ENCODE results near the gene SEMA5A.

The SEMA5A gene

DNA sequence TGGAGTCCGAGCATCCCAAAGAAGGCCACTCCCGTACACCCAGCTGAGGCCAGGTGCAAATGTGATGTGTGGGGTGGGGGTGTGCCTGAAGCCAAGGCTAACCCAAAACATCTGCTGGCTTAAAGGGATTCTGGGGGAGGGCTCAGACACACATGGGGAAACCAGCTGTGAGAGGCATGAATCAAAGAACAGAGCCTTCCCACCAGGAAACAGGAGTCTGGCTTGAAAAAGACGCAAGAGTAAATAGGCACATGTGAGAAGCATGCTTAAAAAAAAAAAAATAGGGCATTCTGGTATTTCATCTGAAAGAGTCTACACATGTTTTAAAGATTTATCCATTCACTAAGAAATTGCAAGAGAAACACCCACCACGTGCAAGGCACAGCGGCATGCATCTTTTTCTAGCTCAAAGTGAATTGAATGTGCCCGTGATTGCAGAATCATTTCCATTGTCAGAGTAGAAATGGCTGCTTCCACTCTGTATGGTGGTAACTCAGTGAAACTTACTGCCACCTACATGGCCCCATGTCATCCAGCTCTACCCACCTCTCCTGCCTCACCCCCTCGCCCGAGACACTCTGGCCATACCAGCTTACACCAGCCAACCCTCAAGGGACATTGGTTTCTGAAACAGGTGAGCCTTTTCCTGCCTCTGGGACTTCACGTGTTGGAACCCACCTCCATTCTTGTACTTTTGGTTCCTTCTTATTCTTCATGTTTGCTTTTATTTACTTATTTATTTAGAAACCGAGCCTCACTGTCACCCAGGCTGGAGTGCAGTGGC, 71.5 kb downstream of the SEMA5A start:
- H3K27me3 ChIP-seq (ENCODE audit: control insufficient read depth, insufficient read depth, low read length), result no peaks in the 10 kb centered on the region
- H3K4me1 ChIP-seq (ENCODE audit: control insufficient read depth, insufficient read depth, low read length), result no peaks in the 10 kb centered on the region
- peaks cover 10% of the 10 kb centered on the region; the same call in 1 of the 2 replicates for H3K9me3 ChIP-seq (ENCODE audit: control insufficient read depth, insufficient read depth, low read length)
- no peaks in the 10 kb centered on the region for H3K36me3 ChIP-seq (ENCODE audit: control insufficient read depth, insufficient read depth, low read length)
- no peak overlapping the region for H3K27ac ChIP-seq (ENCODE audit: low read depth, low read length)
- H3K9ac ChIP-seq (ENCODE audit: low read depth, low read length), result no peak overlapping the region
- H3K4me3 ChIP-seq (ENCODE audit: low read depth, low read length), result no peak overlapping the region

DNA sequence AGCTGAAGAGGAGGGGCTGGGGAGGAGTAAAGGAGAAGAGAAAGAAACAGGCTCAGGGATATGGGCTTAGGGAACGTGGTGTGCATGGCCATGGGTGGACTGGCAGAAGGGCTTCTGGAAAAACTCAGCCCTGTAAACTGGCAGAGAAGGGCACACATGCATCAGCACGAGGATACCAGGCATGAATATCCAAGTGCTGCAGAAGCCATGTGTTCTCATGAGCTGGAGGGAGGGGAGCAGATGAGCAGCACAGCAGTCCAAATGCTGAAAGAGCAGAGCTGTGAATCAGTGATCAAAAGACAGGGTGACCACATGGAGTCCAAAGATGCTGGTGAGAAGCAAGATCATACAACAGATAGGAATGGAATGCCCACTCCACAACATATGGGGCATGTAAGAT, 72.3 kb downstream of the SEMA5A start:
- H3K27ac ChIP-seq (ENCODE audit: low read depth, low read length), result no peak overlapping the region
- H3K36me3 ChIP-seq (ENCODE audit: control insufficient read depth, insufficient read depth, low read length), result no peaks in the 10 kb centered on the region
- no peak overlapping the region for H3K9ac ChIP-seq (ENCODE audit: low read depth, low read length)
- H3K9me3 ChIP-seq (ENCODE audit: control insufficient read depth, insufficient read depth, low read length), result peaks cover 10% of the 10 kb centered on the region; the same call in 1 of the 2 replicates
- no peaks in the 10 kb centered on the region for H3K27me3 ChIP-seq (ENCODE audit: control insufficient read depth, insufficient read depth, low read length)
- no peak overlapping the region for H3K4me3 ChIP-seq (ENCODE audit: low read depth, low read length)
- no peaks in the 10 kb centered on the region for H3K4me1 ChIP-seq (ENCODE audit: control insufficient read depth, insufficient read depth, low read length)

GRCh38 chr5:9470410-9470809, 75.5 kb downstream of the SEMA5A start:
- H3K27ac ChIP-seq (ENCODE audit: low read depth, low read length), result no peak overlapping the region
- no peak overlapping the region for H3K9ac ChIP-seq (ENCODE audit: low read depth, low read length)
- no peaks in the 10 kb centered on the region for H3K4me1 ChIP-seq (ENCODE audit: control insufficient read depth, insufficient read depth, low read length)
- H3K9me3 ChIP-seq (ENCODE audit: control insufficient read depth, insufficient read depth, low read length), result no peaks in the 10 kb centered on the region
- H3K36me3 ChIP-seq (ENCODE audit: control insufficient read depth, insufficient read depth, low read length), result no peaks in the 10 kb centered on the region
- no peaks in the 10 kb centered on the region for H3K27me3 ChIP-seq (ENCODE audit: control insufficient read depth, insufficient read depth, low read length)
- H3K4me3 ChIP-seq (ENCODE audit: low read depth, low read length), result no peak overlapping the region

DNA sequence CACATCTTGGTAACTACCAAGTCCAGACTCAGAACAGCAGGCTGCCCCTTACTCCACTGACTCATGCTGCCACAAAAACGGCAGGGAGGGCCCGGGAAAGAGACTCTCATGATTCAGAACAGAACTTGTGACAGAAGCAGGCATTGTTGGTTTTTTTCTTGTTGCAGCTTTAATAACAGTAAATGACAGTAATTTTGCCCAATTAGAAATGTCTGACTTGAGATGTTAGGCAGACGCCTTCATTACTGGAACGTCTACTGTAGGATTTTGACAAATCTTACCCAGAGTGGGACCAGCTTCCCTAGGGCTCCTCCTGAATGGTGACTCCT, 77.9 kb downstream of the SEMA5A start:
- H3K27ac ChIP-seq (ENCODE audit: low read depth, low read length), result peak overlapping the region; percentile 21
- no peaks in the 10 kb centered on the region for H3K27me3 ChIP-seq (ENCODE audit: control insufficient read depth, insufficient read depth, low read length)
- H3K4me1 ChIP-seq (ENCODE audit: control insufficient read depth, insufficient read depth, low read length), result no peaks in the 10 kb centered on the region
- H3K9me3 ChIP-seq (ENCODE audit: control insufficient read depth, insufficient read depth, low read length), result no peaks in the 10 kb centered on the region
- no peak overlapping the region for H3K4me3 ChIP-seq (ENCODE audit: low read depth, low read length)
- H3K9ac ChIP-seq (ENCODE audit: low read depth, low read length), result no peak overlapping the region
- no peaks in the 10 kb centered on the region for H3K36me3 ChIP-seq (ENCODE audit: control insufficient read depth, insufficient read depth, low read length)

DNA sequence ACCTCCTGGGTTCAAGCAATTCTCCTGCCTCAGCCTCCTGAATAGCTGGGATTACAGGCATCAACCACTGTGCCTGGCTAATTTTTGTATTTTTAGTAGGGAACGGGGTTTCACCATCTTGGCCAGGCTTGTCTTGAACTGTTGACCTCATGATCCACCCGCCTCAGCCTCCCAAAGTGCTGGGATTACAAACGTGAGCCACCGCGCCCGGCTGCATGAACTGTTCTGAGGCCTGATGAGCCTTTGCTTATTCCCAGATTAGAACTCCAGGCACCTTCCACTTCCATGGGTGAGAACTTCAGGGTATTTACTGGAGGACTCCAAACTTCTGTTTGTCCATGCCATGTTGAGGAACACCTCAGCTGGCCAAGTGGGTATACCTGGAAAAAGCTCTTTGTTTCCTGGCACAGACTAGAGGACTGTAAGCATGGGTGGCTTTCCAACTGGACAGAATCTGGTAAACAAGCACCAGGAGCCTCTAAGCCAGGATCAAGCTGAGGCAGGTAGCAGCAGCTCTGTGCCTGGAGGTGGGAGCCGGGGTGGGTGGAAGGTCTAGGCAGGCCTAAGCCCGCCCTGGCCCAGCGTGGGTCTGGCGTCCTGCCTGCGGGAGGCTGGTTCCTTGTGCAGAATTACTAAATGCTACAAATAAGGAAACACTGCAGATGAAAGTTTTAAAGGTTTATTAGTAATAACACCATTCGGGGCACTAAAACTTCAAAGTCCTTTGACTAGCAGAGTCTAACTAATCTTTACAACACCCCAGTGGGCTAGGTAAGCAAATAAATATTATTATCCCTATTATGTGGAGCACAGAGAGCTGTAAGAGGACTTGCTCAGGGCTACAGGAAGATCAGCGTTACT, 78.4 kb downstream of the SEMA5A start:
- H3K9me3 ChIP-seq (ENCODE audit: control insufficient read depth, insufficient read depth, low read length), result no peaks in the 10 kb centered on the region
- H3K4me1 ChIP-seq (ENCODE audit: control insufficient read depth, insufficient read depth, low read length), result no peaks in the 10 kb centered on the region
- H3K4me3 ChIP-seq (ENCODE audit: low read depth, low read length), result no peak overlapping the region
- no peaks in the 10 kb centered on the region for H3K27me3 ChIP-seq (ENCODE audit: control insufficient read depth, insufficient read depth, low read length)
- no peak overlapping the region for H3K9ac ChIP-seq (ENCODE audit: low read depth, low read length)
- no peaks in the 10 kb centered on the region for H3K36me3 ChIP-seq (ENCODE audit: control insufficient read depth, insufficient read depth, low read length)
- H3K27ac ChIP-seq (ENCODE audit: low read depth, low read length), result peak overlapping the region; percentile 32

DNA sequence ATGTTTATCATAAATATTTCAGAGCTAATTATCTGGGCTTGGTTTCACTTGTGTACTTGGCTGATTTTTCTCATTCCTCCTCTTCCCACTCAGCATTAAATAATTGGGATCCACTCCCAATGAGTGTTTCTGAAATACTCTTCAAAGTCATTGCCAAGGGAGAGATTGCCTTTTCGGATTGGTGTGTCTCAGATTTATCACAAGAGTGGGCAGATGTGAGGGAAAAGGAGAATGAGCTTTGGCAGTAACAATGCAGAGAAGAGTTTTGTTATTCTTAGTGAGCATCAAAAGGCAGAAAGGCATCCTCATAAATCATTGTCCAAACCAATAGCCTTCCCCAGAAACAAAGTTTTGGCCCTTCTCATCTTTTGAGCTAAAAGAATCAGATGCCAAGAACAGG, 79.2 kb downstream of the SEMA5A start:
- Histone ChIP-seq H3K9ac (ENCODE audit: low read depth, low read length) (no peak overlapping the region), H3K27me3 (ENCODE audit: control insufficient read depth, insufficient read depth, low read length) (no peaks in the 10 kb centered on the region), H3K4me1 (ENCODE audit: control insufficient read depth, insufficient read depth, low read length) (no peaks in the 10 kb centered on the region), H3K36me3 (ENCODE audit: control insufficient read depth, insufficient read depth, low read length) (no peaks in the 10 kb centered on the region), H3K9me3 (ENCODE audit: control insufficient read depth, insufficient read depth, low read length) (no peaks in the 10 kb centered on the region), H3K27ac (ENCODE audit: low read depth, low read length) (no peak overlapping the region), H3K4me3 (ENCODE audit: low read depth, low read length) (no peak overlapping the region)

DNA sequence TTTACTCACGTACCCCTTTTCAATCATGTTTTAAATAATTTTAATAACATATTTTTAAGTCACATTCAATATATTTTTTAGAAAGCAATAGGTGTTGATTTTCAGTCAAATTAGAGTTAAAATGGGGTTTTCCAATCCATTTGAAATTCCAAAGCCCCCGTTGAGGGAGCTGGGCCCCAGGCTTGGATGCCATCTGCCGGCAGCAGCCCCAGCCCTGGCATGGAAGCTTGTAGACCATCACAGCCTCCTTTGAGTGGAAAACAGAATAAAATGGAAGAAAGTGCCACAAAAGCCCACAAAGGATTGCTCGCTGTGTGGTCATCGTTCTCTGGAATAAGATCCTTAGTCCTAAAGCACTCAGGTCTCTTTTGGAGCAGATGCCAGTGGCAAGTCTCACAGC, 81.4 kb downstream of the SEMA5A start:
- no peak overlapping the region for H3K9ac ChIP-seq (ENCODE audit: low read depth, low read length)
- H3K4me3 ChIP-seq (ENCODE audit: low read depth, low read length), result no peak overlapping the region
- no peaks in the 10 kb centered on the region for H3K4me1 ChIP-seq (ENCODE audit: control insufficient read depth, insufficient read depth, low read length)
- no peaks in the 10 kb centered on the region for H3K27me3 ChIP-seq (ENCODE audit: control insufficient read depth, insufficient read depth, low read length)
- no peaks in the 10 kb centered on the region for H3K9me3 ChIP-seq (ENCODE audit: control insufficient read depth, insufficient read depth, low read length)
- no peaks in the 10 kb centered on the region for H3K36me3 ChIP-seq (ENCODE audit: control insufficient read depth, insufficient read depth, low read length)
- no peak overlapping the region for H3K27ac ChIP-seq (ENCODE audit: low read depth, low read length)

DNA sequence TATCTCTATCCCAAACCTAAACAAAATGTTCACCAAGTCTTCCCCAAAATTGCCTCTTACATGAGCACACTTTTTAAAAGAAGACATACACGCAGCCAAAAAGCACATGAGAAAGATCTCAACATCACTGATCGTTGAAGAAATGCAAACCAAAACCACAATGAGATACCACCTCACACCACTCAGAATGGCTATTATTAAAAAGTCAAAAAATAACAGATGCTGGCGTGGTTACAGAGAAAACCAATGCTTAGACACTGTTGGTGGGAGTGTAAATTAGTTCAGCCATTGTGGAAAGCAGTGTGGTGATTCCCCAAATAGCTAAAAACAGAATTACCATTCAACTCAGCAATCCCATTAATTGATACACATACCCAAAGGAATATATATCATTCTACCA, 83.8 kb downstream of the SEMA5A start:
- Histone ChIP-seq H3K4me1 (ENCODE audit: control insufficient read depth, insufficient read depth, low read length) (peaks cover 4% of the 10 kb centered on the region; the same call in 1 of the 2 replicates), H3K9me3 (ENCODE audit: control insufficient read depth, insufficient read depth, low read length) (no peaks in the 10 kb centered on the region), H3K4me3 (ENCODE audit: low read depth, low read length) (no peak overlapping the region), H3K27me3 (ENCODE audit: control insufficient read depth, insufficient read depth, low read length) (no peaks in the 10 kb centered on the region), H3K36me3 (ENCODE audit: control insufficient read depth, insufficient read depth, low read length) (no peaks in the 10 kb centered on the region), H3K9ac (ENCODE audit: low read depth, low read length) (no peak overlapping the region), H3K27ac (ENCODE audit: low read depth, low read length) (no peak overlapping the region)

- Histone ChIP-seq H3K4me1 (ENCODE audit: control insufficient read depth, insufficient read depth, low read length) (peaks cover 14% of the 10 kb centered on the region), H3K4me3 (ENCODE audit: low read depth, low read length) (no peak overlapping the region), H3K36me3 (ENCODE audit: control insufficient read depth, insufficient read depth, low read length) (no peaks in the 10 kb centered on the region), H3K27me3 (ENCODE audit: control insufficient read depth, insufficient read depth, low read length) (no peaks in the 10 kb centered on the region), H3K27ac (ENCODE audit: low read depth, low read length) (no peak overlapping the region), H3K9ac (ENCODE audit: low read depth, low read length) (no peak overlapping the region), H3K9me3 (ENCODE audit: control insufficient read depth, insufficient read depth, low read length) (no peaks in the 10 kb centered on the region)
These were observed 84.8 kb downstream of the SEMA5A start for GRCh38 chr5:9460885-9461645.

GRCh38 chr5:9456435-9457042, 89.3 kb downstream of the SEMA5A start:
- Histone ChIP-seq H3K9ac (ENCODE audit: low read depth, low read length) (peak overlapping the region; percentile 34; the same call in 1 of the 2 replicates), H3K4me1 (ENCODE audit: control insufficient read depth, insufficient read depth, low read length) (peaks cover 22% of the 10 kb centered on the region), H3K27ac (ENCODE audit: low read depth, low read length) (peak overlapping the region; percentile 97), H3K4me3 (ENCODE audit: low read depth, low read length) (0 out of 2 replicates have a peak overlapping the region, but pooled peaks have one; percentile 5), H3K9me3 (ENCODE audit: control insufficient read depth, insufficient read depth, low read length) (no peaks in the 10 kb centered on the region), H3K27me3 (ENCODE audit: control insufficient read depth, insufficient read depth, low read length) (no peaks in the 10 kb centered on the region), H3K36me3 (ENCODE audit: control insufficient read depth, insufficient read depth, low read length) (no peaks in the 10 kb centered on the region)
